Measurements from ENCODE around the gene CD83.

The CD83 gene

GRCh38 chr6:14127611-14128010 is 10.0 kb downstream of the CD83 start:
- no peak for DNase-seq

- no peak for DNase-seq
These were observed 10.4 kb downstream of the CD83 start for GRCh38 chr6:14128012-14128411.

GRCh38 chr6:14128746-14129145 is 11.2 kb downstream of the CD83 start:
- DNase-seq, result no peak

GRCh38 chr6:14129575-14129974 is 12.0 kb downstream of the CD83 start:
- DNase-seq, result peak; percentile 15 to 31

- no peak for DNase-seq
These were observed 13.0 kb downstream of the CD83 start for GRCh38 chr6:14130435-14131075.

GRCh38 chr6:14131579-14131978 is 14.0 kb downstream of the CD83 start:
- DNase-seq, result no peak

- DNase-seq, result no peak
These were observed 14.8 kb downstream of the CD83 start for GRCh38 chr6:14132244-14132920.

GRCh38 chr6:14132921-14133275 is 15.3 kb downstream of the CD83 start:
- no peak for DNase-seq

- DNase-seq, result no peak
These were observed 16.8 kb downstream of the CD83 start for GRCh38 chr6:14134211-14134910.

- peak; percentile 23 to 33 for DNase-seq
These were observed 18.4 kb downstream of the CD83 start for GRCh38 chr6:14135893-14136539.

GRCh38 chr6:14138701-14139215 is 21.2 kb downstream of the CD83 start:
- DNase-seq, result no peak

- no peak for DNase-seq
These were observed 23.9 kb downstream of the CD83 start for GRCh38 chr6:14141351-14142062.

- DNase-seq, result no peak
These were observed 24.5 kb downstream of the CD83 start for GRCh38 chr6:14142063-14142450.

GRCh38 chr6:14142511-14143223 is 25.1 kb downstream of the CD83 start:
- no peak for DNase-seq

GRCh38 chr6:14143305-14143704 is 25.7 kb downstream of the CD83 start:
- no peak for DNase-seq

GRCh38 chr6:14144678-14145113 is 27.1 kb downstream of the CD83 start:
- DNase-seq, result peak; percentile 70 to 76

- DNase-seq, result no peak
These were observed 29.0 kb downstream of the CD83 start for GRCh38 chr6:14146506-14147096.

GRCh38 chr6:14147891-14148290 is 30.3 kb downstream of the CD83 start:
- DNase-seq, result no peak

- no peak for DNase-seq
These were observed 30.9 kb downstream of the CD83 start for GRCh38 chr6:14148471-14148870.

- DNase-seq, result no peak
These were observed 31.6 kb downstream of the CD83 start for GRCh38 chr6:14149053-14149738.

GRCh38 chr6:14149739-14150130 is 32.2 kb downstream of the CD83 start:
- DNase-seq, result no peak
